HepG2 (cell line): ENCODE results near the gene MNAT1. TPM values are rescaled to one million over a fixed set of nuclear protein-coding genes. Genes with fewer than 3 reads are reported as not detected.

Experiments used
- ATAC-seq: fragments of 200-7000 bp; cut with Tn5 transposase; 3 replicates; pipeline ENCODE4 v1.9.1; 2020; ENCODE audit warnings: mild to moderate bottlenecking, moderate library complexity
- BruUV-seq: library from RNA; stranded (reverse); fragments of 400-500 nt; replicated peaks from 2 replicates; lab custom pipeline; 2021; lab: Mats Ljungman, UMichigan
- CTCF ChIA-PET: fragments of 300-600 bp; formaldehyde crosslinking; extraction: SDS; loops from one replicate; lab custom pipeline; 2021; ENCODE audit warnings: low total read pairs, inconsistent platforms, low intra/inter-chr PET ratio; lab: Yijun Ruan, JAX
- POLR2A ChIA-PET: fragments of 350-600 bp; sonication (Branson Sonifier 250); formaldehyde crosslinking; loops from one replicate; lab custom pipeline; 2020; ENCODE audit warnings: antibody characterized with exemption, inconsistent platforms; lab: Yijun Ruan, JAX
- DNase-seq: peaks from one replicate; pipeline ENCODE4 v3.0.0-alpha.2; 2015; ENCODE audit warnings: low spot score
- FAIRE-seq: peaks from 3 replicates; lab custom pipeline; 2011; peaks lifted over from hg19 to GRCh38; lab: Jason Lieb, UNC
- H2AFZ ChIP-seq: one replicate; pipeline ENCODE4 v1.6.1; 2011; ENCODE audit warnings: low read length, inconsistent platforms
- H3K27ac ChIP-seq: fragments of 300-600 bp; 3 replicates; pipeline ENCODE4 v1.8.0; 2011; ENCODE audit warnings: mixed run types, mild to moderate bottlenecking, mixed read lengths, low read length, inconsistent platforms; ENCODE audit not compliant: insufficient read depth; ENCODE audit errors: extremely low read length
- H3K27me3 ChIP-seq, 2 experiments: fragments of 200-600 bp in 1 of 2; 2 replicates in 1 of 2; 3 replicates in 1 of 2; pipeline versions ENCODE4 v1.6.0 to v1.8.0; 2011; ENCODE audit warnings: low read length in 2 of 2, mild to moderate bottlenecking in 2 of 2, moderate library complexity in 2 of 2, inconsistent platforms in 1 of 2; ENCODE audit not compliant: insufficient read depth in 2 of 2, control insufficient read depth in 1 of 2
- H3K36me3 ChIP-seq, 2 experiments: fragments of 200-600 bp in 1 of 2; replicated peaks in 1 of 2; 2 replicates in 1 of 2; 3 replicates in 1 of 2; pipeline versions ENCODE4 v1.5.1 to v1.8.0; 2011; ENCODE audit warnings: low read length in 2 of 2, inconsistent platforms in 1 of 2; ENCODE audit not compliant: insufficient read depth in 2 of 2, control insufficient read depth in 1 of 2
- H3K4me1 ChIP-seq: 2 replicates; pipeline ENCODE4 v1.5.1; 2012; ENCODE audit warnings: low read length, inconsistent platforms; ENCODE audit not compliant: insufficient read depth
- H3K4me2 ChIP-seq: 2 replicates; pipeline ENCODE4 v1.6.0; 2011; ENCODE audit warnings: low read depth, low read length, inconsistent platforms
- H3K4me3 ChIP-seq, 3 experiments: fragments of 200-600 bp in 1 of 3; sonication (generic), shearing (Covaris generic) in 1 of 3; replicated peaks in 1 of 3; 2 replicates each; pipeline ENCODE4 v1.5.1; 2011 to 2016; ENCODE audit warnings: low read length in 3 of 3, inconsistent platforms in 2 of 3, low read depth in 2 of 3, mild to moderate bottlenecking in 2 of 3, control low read depth in 1 of 3, mixed read lengths in 1 of 3; ENCODE audit not compliant: insufficient read depth in 1 of 3
- H3K79me2 ChIP-seq: one replicate; pipeline ENCODE4 v1.6.1; 2011; ENCODE audit warnings: low read length, inconsistent platforms; ENCODE audit not compliant: insufficient read depth
- H3K9ac ChIP-seq: 2 replicates; pipeline ENCODE4 v1.6.0; 2011; ENCODE audit warnings: mild to moderate bottlenecking, low read depth, low read length, inconsistent platforms; ENCODE audit not compliant: insufficient read depth
- H3K9me3 ChIP-seq: 2 replicates; pipeline ENCODE4 v1.5.1; 2012; ENCODE audit warnings: mild to moderate bottlenecking, low read length
- H4K20me1 ChIP-seq: 2 replicates; pipeline ENCODE4 v1.6.0; 2011; ENCODE audit warnings: inconsistent platforms, mild to moderate bottlenecking, low read length, moderate library complexity; ENCODE audit not compliant: insufficient read depth
- CBX2 ChIP-seq, 2 experiments: fragments of 200-600 bp in 1 of 2; sonication (generic); formaldehyde crosslinking in 1 of 2; IDR thresholded peaks; 2 replicates each; pipeline versions ENCODE4 v1.7.0 to v1.8.1; 2018 to 2022; ENCODE audit warnings: low read depth in 2 of 2, low read length in 1 of 2, mild to moderate bottlenecking in 1 of 2, missing genetic modification reagents in 1 of 2
- ELF4 ChIP-seq: sonication (generic); formaldehyde crosslinking; IDR thresholded peaks from 2 replicates; pipeline ENCODE4 v1.5.0; 2020; ENCODE audit warnings: missing genetic modification reagents, mild to moderate bottlenecking, moderate library complexity, borderline replicate concordance
- ESRRA ChIP-seq: sonication (generic); formaldehyde crosslinking; IDR thresholded peaks from 2 replicates; pipeline ENCODE4 v1.5.1; 2020; ENCODE audit warnings: mild to moderate bottlenecking, low read depth, missing genetic modification reagents
- MIER2 ChIP-seq: IDR thresholded peaks from 2 replicates; pipeline ENCODE4 v1.6.1; 2016; ENCODE audit warnings: missing biosample characterization, missing genetic modification reagents
- ZNF605 ChIP-seq: sonication (generic); formaldehyde crosslinking; IDR thresholded peaks from 2 replicates; pipeline ENCODE4 v1.8.0; 2022; ENCODE audit warnings: mild to moderate bottlenecking, missing genetic modification reagents
- ZNF672 ChIP-seq: sonication (generic); formaldehyde crosslinking; IDR thresholded peaks from 2 replicates; pipeline ENCODE4 v1.8.1; 2022; ENCODE audit warnings: missing genetic modification reagents
- in situ Hi-C: cut with HindIII; loops from 2 replicates; pipeline ENCODE4 v1.10.0; 2017; ENCODE audit warnings: low pct_unique_long_range_greater_than_20kb; ENCODE audit not compliant: extremely low pct_ligation_motif_present
- intact Hi-C: fragments of 100-400 bp; cut with micrococcal nuclease; formaldehyde crosslinking; loops from one replicate; pipeline ENCODE4 v1.10.0; 2022; ENCODE audit not compliant: unreplicated experiment
- polyA plus RNA-seq, 8 experiments: library from polyadenylated mRNA; depleted of rRNA in 3 of 8; stranded (reverse) in 7 of 8; unstranded in 1 of 8; fragments of >200 nt; fragmentation: Illumina TruSeq in 4 of 8; extraction: Trizol in 4 of 8; gene quantifications; 2 replicates each; pipeline versions ENCODE4 v1.2.1 to v1.2.3, GENCODE V29; 2011 to 2016; ENCODE audit warnings: low read depth in 4 of 8, missing spikeins in 1 of 8, mixed read lengths in 1 of 8; ENCODE audit not compliant: insufficient read depth in 1 of 8
- total RNA-seq, 5 experiments: library from RNA; depleted of rRNA; stranded (reverse); fragments of >200 nt; fragmentation: Illumina TruSeq; extraction: Trizol; gene quantifications; 2 replicates each; pipeline ENCODE4 v1.2.3, GENCODE V29; 2016; ENCODE audit warnings: low read depth in 1 of 5
- TF ChIP-seq, protein P1 (sequence below): sonication (generic); formaldehyde crosslinking; IDR thresholded peaks from 2 replicates; pipeline ENCODE4 v1.8.1; 2023; ENCODE audit warnings: mild to moderate bottlenecking, missing genetic modification reagents
- TF ChIP-seq, protein P2 (sequence below): sonication (generic); formaldehyde crosslinking; conservative IDR thresholded peaks from 2 replicates; pipeline ENCODE4 v1.4.0; 2020; ENCODE audit warnings: missing genetic modification reagents
- TF ChIP-seq, protein P3 (sequence below): sonication (generic); formaldehyde crosslinking; IDR thresholded peaks from 2 replicates; pipeline ENCODE4 v1.8.0; 2022; ENCODE audit warnings: mild to moderate bottlenecking, missing genetic modification reagents, moderate library complexity
- TF ChIP-seq, protein P4 (sequence below): IDR thresholded peaks from 2 replicates; pipeline ENCODE4 v1.6.1; 2016; ENCODE audit warnings: low read depth, missing genetic modification reagents, missing compliant biosample characterization

Gene MNAT1
- total and polyA plus RNA-seq, 2 of the 13 experiments (the other 11 are each of a cell fraction or from before 2014, with no cell fraction given) = 49.2 to 94.8 TPM

DNA sequence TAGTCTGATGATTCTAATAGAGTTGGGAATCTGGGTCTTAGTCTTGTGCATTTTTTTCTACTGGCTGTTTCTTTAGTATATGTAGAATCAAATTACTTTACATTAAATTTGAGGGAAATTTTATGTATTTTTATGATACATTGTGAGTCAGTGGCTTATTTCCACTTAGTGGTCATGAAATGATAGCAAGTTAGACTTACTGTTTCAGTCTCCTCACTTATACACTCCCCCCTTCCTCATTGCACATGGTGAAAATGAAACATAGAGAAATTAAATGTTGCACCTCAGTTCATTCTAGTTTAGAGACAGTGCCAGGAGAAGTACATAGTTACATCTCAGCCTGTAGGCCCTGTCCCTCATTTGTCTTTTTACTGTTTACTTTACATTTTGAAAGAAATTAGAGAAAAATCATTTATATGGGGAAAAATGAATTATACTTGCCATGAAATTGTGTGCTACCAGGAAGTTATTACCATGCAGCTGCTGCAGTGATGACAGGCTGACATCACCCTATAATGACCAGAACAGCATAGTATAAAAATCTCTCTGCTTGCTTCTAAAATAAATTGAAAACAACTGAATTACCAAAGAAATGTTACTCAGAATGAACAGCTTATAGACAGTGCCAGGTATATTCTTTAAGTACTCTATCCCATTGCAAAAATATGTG, 133.1 kb downstream of the MNAT1 start:
- Histone ChIP-seq H3K4me3 (no peak overlapping the region), H2AFZ (no peak overlapping the region), H4K20me1 (no peaks in the 10 kb centered on the region), H3K79me2 (no peaks in the 10 kb centered on the region), H3K36me3 (no peaks in the 10 kb centered on the region), H3K9me3 (no peaks in the 10 kb centered on the region), H3K4me2 (no peak overlapping the region), H3K4me1 (no peaks in the 10 kb centered on the region), H3K27ac (no peak overlapping the region), H3K27me3 (no peaks in the 10 kb centered on the region), H3K9ac (no peak overlapping the region)
- ChIA-PET POLR2A (no interaction called here), CTCF (no interaction called here)
- FAIRE-seq (no peak), ATAC-seq (no peak), DNase-seq (no peak)
- in situ Hi-C loops = no loop called here
- intact Hi-C loops = no loop called here
- BruUV-seq = no TSS peak
- TF ChIP-seq MIER2 (CRISPR knock-in tag) = no peak
- no peak for TF ChIP-seq ESRRA
- TF ChIP-seq, protein P1, sequence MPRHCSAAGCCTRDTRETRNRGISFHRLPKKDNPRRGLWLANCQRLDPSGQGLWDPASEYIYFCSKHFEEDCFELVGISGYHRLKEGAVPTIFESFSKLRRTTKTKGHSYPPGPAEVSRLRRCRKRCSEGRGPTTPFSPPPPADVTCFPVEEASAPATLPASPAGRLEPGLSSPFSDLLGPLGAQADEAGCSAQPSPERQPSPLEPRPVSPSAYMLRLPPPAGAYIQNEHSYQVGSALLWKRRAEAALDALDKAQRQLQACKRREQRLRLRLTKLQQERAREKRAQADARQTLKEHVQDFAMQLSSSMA (CRISPR knock-in tag) = no peak
- TF ChIP-seq, protein P2, sequence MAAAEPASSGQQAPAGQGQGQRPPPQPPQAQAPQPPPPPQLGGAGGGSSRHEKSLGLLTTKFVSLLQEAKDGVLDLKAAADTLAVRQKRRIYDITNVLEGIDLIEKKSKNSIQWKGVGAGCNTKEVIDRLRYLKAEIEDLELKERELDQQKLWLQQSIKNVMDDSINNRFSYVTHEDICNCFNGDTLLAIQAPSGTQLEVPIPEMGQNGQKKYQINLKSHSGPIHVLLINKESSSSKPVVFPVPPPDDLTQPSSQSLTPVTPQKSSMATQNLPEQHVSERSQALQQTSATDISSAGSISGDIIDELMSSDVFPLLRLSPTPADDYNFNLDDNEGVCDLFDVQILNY (CRISPR knock-in tag) = no peak
- no peak for TF ChIP-seq CBX2 (IDR thresholded peaks at IDR 0.05; ENCODE audit: low read depth, low read length)
- no peak for TF ChIP-seq CBX2 (CRISPR knock-in tag; IDR thresholded peaks at IDR 0.05; ENCODE audit: low read depth)
- no peak for TF ChIP-seq ELF4 (CRISPR knock-in tag)
- no peak for TF ChIP-seq ZNF672 (CRISPR knock-in tag)
- TF ChIP-seq, protein P3, sequence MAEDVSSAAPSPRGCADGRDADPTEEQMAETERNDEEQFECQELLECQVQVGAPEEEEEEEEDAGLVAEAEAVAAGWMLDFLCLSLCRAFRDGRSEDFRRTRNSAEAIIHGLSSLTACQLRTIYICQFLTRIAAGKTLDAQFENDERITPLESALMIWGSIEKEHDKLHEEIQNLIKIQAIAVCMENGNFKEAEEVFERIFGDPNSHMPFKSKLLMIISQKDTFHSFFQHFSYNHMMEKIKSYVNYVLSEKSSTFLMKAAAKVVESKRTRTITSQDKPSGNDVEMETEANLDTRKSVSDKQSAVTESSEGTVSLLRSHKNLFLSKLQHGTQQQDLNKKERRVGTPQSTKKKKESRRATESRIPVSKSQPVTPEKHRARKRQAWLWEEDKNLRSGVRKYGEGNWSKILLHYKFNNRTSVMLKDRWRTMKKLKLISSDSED (CRISPR knock-in tag) = no peak
- TF ChIP-seq ZNF605 (CRISPR knock-in tag) = no peak
- TF ChIP-seq, protein P4, sequence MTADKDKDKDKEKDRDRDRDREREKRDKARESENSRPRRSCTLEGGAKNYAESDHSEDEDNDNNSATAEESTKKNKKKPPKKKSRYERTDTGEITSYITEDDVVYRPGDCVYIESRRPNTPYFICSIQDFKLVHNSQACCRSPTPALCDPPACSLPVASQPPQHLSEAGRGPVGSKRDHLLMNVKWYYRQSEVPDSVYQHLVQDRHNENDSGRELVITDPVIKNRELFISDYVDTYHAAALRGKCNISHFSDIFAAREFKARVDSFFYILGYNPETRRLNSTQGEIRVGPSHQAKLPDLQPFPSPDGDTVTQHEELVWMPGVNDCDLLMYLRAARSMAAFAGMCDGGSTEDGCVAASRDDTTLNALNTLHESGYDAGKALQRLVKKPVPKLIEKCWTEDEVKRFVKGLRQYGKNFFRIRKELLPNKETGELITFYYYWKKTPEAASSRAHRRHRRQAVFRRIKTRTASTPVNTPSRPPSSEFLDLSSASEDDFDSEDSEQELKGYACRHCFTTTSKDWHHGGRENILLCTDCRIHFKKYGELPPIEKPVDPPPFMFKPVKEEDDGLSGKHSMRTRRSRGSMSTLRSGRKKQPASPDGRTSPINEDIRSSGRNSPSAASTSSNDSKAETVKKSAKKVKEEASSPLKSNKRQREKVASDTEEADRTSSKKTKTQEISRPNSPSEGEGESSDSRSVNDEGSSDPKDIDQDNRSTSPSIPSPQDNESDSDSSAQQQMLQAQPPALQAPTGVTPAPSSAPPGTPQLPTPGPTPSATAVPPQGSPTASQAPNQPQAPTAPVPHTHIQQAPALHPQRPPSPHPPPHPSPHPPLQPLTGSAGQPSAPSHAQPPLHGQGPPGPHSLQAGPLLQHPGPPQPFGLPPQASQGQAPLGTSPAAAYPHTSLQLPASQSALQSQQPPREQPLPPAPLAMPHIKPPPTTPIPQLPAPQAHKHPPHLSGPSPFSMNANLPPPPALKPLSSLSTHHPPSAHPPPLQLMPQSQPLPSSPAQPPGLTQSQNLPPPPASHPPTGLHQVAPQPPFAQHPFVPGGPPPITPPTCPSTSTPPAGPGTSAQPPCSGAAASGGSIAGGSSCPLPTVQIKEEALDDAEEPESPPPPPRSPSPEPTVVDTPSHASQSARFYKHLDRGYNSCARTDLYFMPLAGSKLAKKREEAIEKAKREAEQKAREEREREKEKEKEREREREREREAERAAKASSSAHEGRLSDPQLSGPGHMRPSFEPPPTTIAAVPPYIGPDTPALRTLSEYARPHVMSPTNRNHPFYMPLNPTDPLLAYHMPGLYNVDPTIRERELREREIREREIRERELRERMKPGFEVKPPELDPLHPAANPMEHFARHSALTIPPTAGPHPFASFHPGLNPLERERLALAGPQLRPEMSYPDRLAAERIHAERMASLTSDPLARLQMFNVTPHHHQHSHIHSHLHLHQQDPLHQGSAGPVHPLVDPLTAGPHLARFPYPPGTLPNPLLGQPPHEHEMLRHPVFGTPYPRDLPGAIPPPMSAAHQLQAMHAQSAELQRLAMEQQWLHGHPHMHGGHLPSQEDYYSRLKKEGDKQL (CRISPR knock-in tag) = no peak
